HG02840 (cell line): ENCODE data around the gene SPSB1.

Experiments used
- ATAC-seq: cut with Tn5 transposase; IDR thresholded peaks from one replicate; pipeline ENCODE4 v1.9.1; 2021; ENCODE audit warnings: mild to moderate bottlenecking, moderate library complexity, moderate number of reproducible peaks; ENCODE audit not compliant: unreplicated experiment, low FRiP score

SPSB1 gene

GRCh38 chr1:9413071-9413876 is 120.6 kb downstream of the SPSB1 start:
- ATAC-seq: peak; percentile 55

DNA sequence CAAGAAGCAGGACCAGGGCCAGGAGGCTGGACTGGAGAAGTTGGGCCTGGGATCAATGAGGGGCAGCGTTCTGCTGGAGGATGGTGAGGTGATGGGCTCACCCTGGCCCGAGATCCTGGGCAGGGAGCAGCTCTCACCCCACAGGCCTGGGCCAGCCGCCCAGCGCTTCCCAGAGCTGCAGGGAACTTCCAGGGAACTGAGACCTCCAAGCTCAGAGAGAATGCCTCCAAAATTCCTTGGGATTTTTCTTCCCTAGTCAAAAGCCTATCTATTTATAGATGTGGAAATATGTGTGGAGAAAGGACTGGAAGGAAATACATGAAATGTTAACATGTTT is 121.2 kb downstream of the SPSB1 start:
- peak; percentile 3 for ATAC-seq

DNA sequence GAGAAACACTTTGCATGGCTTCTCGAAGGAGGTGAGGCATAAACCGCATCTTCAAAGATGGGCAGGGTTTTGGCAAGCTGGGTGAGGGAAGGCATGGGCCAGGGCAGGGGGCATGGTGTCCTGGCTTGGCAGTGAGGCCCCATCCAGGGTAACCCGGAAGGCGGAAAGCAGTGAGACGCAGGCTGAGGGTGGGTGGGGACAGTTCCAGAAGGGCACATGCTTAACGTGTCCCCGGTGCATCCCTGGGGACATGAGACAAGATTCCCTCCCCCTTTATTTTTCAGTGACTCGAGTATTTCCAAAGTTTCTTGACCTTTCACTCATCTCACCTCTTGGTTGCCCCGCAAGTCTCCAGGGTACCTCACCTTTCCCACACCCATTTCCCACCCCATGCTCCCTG is 123.8 kb downstream of the SPSB1 start:
- ATAC-seq: no peak

DNA sequence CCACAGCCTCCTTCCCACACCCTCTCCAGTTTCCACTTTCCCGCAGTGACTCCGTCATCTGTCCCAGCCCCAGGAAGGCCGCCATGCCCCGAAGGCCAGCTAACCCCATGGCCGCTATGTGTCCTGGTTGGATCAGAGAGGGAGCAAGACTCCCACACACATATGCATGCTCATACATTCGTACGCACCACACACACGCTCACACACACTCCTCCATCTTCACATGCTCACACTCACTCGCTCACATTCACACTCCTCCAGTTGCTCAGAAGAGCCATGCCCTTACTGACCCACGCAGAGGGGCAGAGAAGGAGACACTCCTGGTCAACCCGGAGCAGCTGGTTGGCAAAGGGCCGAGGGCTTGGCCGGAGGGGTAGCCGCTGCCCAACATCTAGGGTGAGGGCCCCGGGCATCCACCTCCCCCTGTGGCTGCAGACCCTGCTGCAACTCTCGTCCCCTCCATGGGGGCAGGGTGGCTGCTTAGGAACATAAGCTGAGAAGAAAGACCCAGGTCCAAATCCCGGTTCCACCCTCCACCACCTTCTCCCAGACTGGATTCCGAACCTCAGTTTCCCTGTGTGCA is 124.3 kb downstream of the SPSB1 start:
- ATAC-seq: no peak

DNA sequence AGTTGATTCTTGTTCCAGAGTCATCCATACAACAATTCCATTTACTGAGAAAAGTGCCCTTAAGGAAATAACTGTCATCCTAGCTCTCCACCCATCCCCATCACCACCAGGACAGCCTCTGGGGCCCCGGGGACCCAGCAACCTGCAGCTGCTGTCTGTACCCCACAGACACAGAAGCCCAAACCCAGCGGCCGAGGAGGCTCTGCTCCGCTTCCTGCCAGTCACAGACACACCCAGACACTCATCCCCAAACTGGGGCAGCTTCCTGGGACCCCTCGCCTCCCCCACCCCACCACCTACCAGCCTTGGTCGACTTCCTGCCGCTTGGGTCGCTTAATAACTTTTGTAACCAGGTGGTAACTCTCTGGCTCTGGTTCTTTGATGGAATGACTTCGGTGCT is 125.0 kb downstream of the SPSB1 start:
- no peak for ATAC-seq

GRCh38 chr1:9418851-9419250 is 126.2 kb downstream of the SPSB1 start:
- no peak for ATAC-seq
